HG02981 (cell line): ENCODE data around the gene MGAT4A.

Experiments used
- ATAC-seq: cut with Tn5 transposase; IDR thresholded peaks from one replicate; pipeline ENCODE4 v1.9.1; 2021; ENCODE audit warnings: mild to moderate bottlenecking, moderate library complexity; ENCODE audit not compliant: unreplicated experiment

Gene MGAT4A

DNA sequence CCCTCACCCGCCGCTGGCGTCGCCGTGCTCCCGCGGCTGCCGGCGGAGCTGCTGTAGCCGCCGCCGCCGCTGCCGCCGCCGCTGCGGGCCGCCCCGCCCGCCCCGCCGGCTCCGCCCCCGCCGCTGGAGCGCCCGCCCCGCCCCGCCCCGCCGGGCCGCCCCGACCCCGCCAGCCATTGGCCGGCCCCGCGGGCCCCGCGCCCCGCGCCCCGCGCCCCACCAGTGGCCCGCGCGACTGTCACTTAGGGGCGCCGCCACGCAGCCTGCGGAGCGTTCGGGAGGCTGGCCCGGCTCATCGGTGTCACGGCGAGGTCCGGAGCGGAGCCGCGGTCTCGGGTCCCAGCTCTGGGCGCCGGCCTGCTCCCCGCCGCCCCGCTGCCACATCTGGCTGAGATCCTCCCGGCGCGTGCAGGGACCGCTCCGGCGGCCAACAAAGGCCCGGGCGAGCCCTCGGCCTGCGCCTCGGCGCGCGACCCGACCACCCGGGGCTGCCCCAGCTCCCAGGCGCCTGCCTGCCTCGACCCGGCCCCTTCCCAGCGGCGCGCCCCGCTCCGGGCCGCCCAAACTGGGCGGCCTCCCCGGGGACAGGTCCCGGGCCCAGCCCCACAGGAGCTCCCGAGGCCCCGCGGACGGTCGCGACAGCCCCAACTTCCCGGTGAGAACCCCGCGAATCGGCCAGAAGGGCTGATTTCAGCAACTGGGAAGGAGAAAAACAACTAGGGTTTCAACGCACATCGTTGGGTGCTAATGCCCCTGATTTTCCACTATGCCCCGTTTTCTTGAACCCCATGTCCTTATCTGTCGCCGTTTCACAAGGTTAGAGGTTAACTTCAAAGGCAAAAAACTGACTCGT is at the start of gene MGAT4A:
TSS of gene MGAT4A (minus strand) at position 92 of the 853 bp plus-strand sequence. CDS start 4,800 bp downstream, outside the sequence.
- ATAC-seq = peak; percentile 69

GRCh38 chr2:98778741-98779483 is 48.0 kb upstream of the MGAT4A start:
- ATAC-seq = no peak

DNA sequence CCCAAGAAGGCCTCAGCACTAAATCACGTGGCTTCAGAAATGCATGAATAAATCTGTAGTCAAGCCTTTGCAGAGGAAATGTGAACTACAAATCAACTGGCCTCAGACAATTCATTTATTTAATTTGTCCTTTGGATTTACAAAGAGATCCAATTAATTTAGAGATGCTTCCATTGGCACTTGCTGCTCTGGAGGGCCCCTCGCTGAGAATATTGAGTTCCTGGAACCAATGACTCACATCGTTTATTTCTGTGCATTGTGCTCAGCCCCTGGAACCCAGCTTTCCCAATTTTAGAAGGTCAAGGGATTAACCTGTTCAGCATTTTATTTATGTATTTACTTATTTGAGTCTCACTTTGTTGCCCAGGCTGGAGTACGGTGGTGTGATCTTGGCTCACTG is 47.2 kb upstream of the MGAT4A start:
- no peak for ATAC-seq

GRCh38 chr2:98777710-98778109 is 46.8 kb upstream of the MGAT4A start:
- ATAC-seq = no peak

DNA sequence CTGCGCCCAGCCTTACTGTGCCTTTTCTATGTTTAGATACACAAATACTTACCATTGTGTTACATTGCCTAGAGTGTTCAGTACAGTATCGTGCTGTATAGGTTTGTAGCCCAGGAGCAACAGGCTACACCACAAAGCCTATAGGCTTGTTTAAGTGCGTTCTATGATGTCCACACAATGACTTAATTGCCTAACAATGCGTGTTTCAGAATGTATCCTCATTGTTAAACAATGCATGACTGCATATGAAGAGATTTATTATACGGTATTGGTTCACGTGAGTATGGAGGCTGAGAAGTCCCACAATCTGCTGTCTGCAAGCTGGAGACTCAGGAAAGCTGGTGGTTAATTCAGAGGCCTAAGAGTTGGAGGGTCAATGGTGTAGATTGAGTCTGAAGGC is 46.1 kb upstream of the MGAT4A start:
- ATAC-seq = no peak

DNA sequence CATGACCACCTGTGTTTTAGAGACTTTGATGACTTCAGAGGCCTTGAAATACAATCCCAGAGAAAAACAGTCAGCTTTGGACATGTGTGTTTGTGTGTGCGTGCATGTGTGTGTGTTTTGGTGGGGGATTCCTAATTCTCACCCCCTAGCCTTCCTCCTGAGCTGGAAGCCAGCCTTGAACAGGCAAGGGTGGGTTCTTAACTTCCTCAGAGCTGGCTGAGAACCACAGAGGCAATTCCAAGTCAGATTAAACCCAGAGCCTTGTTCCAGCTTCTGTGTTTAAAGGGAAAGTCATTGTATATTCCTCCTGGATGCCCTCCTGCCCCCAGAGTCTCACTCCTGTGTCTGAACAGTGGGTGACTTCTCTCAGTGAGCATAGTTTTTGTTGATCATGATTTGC is 45.2 kb upstream of the MGAT4A start:
- no peak for ATAC-seq

- ATAC-seq = no peak
These were observed 44.4 kb upstream of the MGAT4A start for GRCh38 chr2:98775146-98775986.

DNA sequence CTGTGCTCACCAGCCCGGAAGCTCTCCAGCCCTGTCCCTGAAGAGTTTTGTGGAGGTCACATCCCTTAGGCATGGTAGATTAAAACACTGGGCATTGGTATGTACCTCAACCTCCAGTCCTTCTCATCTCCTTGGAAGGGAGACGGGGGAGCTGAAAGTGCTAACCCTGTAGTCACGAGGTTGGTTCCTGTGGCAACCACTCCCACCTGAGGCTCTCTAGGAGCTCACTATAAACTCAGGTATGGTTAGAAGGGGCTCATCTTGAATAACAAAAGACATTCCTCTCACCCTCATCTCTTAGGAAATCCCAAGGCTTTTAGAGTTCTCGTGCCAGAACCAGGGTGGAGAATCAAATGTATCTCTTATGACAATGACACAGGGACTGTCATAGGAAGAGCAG is 43.0 kb upstream of the MGAT4A start:
- no peak for ATAC-seq

DNA sequence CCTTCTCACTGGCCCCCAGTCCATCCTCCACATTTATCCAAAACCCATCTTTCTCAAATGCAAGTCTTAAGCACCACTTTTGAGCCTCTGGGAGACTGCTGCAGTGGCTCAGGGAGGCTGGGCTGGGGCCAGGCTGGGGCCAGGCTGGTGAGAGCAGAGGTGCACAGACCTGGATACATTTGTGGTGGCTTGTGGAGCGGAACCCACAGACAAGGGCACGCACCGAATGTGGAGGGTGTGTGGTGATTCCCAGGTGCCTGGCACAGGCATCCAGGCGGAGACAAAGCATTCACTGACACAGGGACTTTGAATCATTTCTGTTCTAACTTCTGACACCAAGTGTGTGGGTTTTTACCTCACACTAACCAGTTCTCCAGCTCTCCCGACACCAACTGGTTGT is 42.2 kb upstream of the MGAT4A start:
- ATAC-seq = no peak

- no peak for ATAC-seq
These were observed 41.6 kb upstream of the MGAT4A start for GRCh38 chr2:98772536-98772935.

- ATAC-seq = no peak
These were observed 41.0 kb upstream of the MGAT4A start for GRCh38 chr2:98771721-98772524.

DNA sequence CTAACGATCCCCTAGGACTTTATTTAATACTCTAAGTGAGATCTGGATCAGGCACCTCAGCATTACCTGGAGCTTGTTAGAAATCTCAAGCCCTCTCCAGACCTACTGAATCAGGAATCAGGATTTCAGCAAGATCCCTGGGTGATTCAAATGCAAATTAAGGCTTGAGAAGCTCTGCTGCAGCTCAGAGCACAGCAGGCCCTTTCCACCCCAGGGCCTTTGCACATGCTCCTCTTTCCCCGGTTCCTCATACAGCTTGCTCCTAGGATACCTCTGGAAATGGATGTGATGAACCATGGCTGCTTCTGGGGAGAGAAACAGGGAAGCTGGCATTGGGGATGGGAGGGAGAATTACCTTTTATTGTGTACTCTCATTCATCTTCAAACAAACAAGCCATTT is 40.3 kb upstream of the MGAT4A start:
- ATAC-seq = no peak

DNA sequence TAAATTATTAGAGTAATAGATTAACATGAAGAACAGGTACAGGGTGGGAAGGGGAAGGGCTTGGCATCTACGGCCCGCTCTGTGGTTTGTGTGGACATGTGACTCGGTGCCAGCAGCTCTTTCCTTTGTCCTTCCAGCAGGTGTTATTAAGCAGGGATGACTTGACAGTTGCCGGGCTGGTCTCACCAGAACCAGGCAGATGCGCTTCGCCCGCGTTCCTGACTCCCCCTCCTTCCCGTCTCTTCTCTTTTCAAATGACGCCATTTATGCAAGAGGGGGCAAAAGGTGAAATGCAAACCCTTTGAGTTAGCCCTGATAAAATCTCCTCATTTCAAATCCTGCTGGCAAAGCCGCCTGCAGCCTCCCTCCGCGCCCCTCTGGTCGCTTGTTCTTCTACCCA is 38.9 kb upstream of the MGAT4A start:
- ATAC-seq = no peak

DNA sequence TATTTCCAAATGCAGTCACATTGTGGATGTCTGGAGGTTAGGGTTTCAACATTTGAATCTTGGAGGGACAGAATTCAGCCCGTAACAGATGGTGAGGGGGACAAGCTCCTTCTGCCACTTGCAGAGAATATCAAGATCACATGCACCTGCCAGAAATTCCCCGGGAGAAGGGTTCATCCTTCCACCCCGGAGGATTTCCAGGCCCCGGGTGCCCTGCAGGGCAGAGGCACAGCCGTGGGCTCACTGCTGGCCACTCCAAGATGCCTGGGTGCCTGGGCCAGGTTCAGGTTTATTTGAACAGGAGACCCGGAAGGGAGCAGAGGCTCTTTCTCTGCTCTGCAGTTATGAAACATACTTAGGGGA is 38.2 kb upstream of the MGAT4A start:
- ATAC-seq = no peak

GRCh38 chr2:98768384-98769113 is 37.6 kb upstream of the MGAT4A start:
- no peak for ATAC-seq

DNA sequence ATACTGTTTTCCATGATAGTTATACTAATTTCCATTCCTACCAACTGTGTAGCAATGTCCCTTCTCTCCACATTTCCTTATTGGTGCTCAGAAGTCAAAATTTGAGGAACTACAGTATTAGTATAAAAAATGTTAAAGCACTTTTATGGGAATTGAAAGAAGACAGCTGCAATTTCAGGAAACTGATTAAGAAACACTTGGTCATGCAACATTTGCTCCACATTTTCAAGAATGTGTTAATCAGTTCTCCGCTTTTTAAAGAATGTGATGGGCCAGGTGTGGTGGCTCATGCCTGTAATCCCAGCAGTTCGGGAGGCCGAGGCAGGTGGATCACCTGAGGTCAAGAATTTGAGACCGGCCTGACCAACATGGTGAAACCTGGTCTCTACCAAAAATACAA is 33.6 kb upstream of the MGAT4A start:
- no peak for ATAC-seq

GRCh38 chr2:98763209-98763951 is 32.4 kb upstream of the MGAT4A start:
- no peak for ATAC-seq

GRCh38 chr2:98761909-98762308 is 31.0 kb upstream of the MGAT4A start:
- ATAC-seq = no peak

- no peak for ATAC-seq
These were observed 30.4 kb upstream of the MGAT4A start for GRCh38 chr2:98761267-98761781.
